HG03066 (cell line): ENCODE measurements around the gene RAB37.

Experiments used
- ATAC-seq: cut with Tn5 transposase; IDR thresholded peaks from one replicate; pipeline ENCODE4 v1.9.1; 2021; ENCODE audit warnings: low read depth; ENCODE audit not compliant: unreplicated experiment

Gene RAB37

GRCh38 chr17:74776044-74776962 is 39.2 kb downstream of the RAB37 start, which contains the start of gene NAT9:
TSS of gene NAT9 (minus strand) at chr17:74776345. CDS start at chr17:74775698, 647 bp downstream.
- ATAC-seq = peak; percentile 61

GRCh38 chr17:74776990-74777389 is 39.9 kb downstream of the RAB37 start:
- no peak for ATAC-seq

GRCh38 chr17:74777901-74778515 is 41.0 kb downstream of the RAB37 start:
- no peak for ATAC-seq

GRCh38 chr17:74778960-74779359 is 41.9 kb downstream of the RAB37 start:
- ATAC-seq = no peak

GRCh38 chr17:74779501-74779900 is 42.4 kb downstream of the RAB37 start:
- ATAC-seq = no peak

GRCh38 chr17:74779948-74780400 is 42.9 kb downstream of the RAB37 start:
- peak; percentile 58 for ATAC-seq

- no peak for ATAC-seq
These were observed 43.6 kb downstream of the RAB37 start for GRCh38 chr17:74780443-74781238.

- ATAC-seq = no peak
These were observed 45.5 kb downstream of the RAB37 start for GRCh38 chr17:74782571-74782970.

- no peak for ATAC-seq
These were observed 47.2 kb downstream of the RAB37 start for GRCh38 chr17:74784125-74784810.

GRCh38 chr17:74785096-74785980 is 48.3 kb downstream of the RAB37 start:
- no peak for ATAC-seq

- ATAC-seq = no peak
These were observed 48.9 kb downstream of the RAB37 start for GRCh38 chr17:74785981-74786360.

- ATAC-seq = no peak
These were observed 49.5 kb downstream of the RAB37 start for GRCh38 chr17:74786431-74787055.

- no peak for ATAC-seq
These were observed 53.4 kb downstream of the RAB37 start for GRCh38 chr17:74790161-74791058.

GRCh38 chr17:74792586-74793105 is 55.6 kb downstream of the RAB37 start:
- ATAC-seq = no peak

GRCh38 chr17:74795327-74796020 is 58.4 kb downstream of the RAB37 start:
- ATAC-seq = no peak

GRCh38 chr17:74796211-74796610 is 59.2 kb downstream of the RAB37 start:
- no peak for ATAC-seq

- ATAC-seq = no peak
These were observed 59.8 kb downstream of the RAB37 start for GRCh38 chr17:74796866-74797265.
